K562 (cell line): ENCODE measurements around the gene LPCAT3. TPM values are rescaled to one million over a fixed set of nuclear protein-coding genes. Genes with fewer than 3 reads are reported as not detected.
A peak's percentile ranks its signal among the peaks of the same experiment; 100 is the strongest.

Experiments used
- ATAC-seq: fragments of 200-7000 bp; cut with Tn5 transposase; 3 replicates; pipeline ENCODE4 v1.9.1; 2020; ENCODE audit warnings: moderate library complexity
- BruUV-seq: library from RNA; stranded (reverse); fragments of 400-500 nt; replicated peaks from 2 replicates; lab custom pipeline; 2021; lab: Mats Ljungman, UMichigan
- CTCF ChIA-PET: fragments of 300-600 bp; formaldehyde crosslinking; extraction: SDS; loops from one replicate; lab custom pipeline; 2021; ENCODE audit warnings: low intra/inter-chr PET ratio; lab: Yijun Ruan, JAX
- POLR2A ChIA-PET: fragments of 300-600, 350-650 bp; sonication (Branson Sonifier 250); formaldehyde crosslinking; extraction: SDS; loops from one replicate; lab custom pipeline; 2021; ENCODE audit warnings: antibody characterized with exemption, inconsistent platforms; lab: Yijun Ruan, JAX
- DNase-seq, 4 experiments: peaks; one replicate each; pipeline versions ENCODE4 v3.0.0 to v3.0.0-alpha.2; 2011 to 2018; ENCODE audit warnings: low spot score in 3 of 4, mixed read lengths in 3 of 4; ENCODE audit errors: extremely low read depth in 1 of 4
- FAIRE-seq: peaks from 2 replicates; lab custom pipeline; 2011; peaks lifted over from hg19 to GRCh38; lab: Jason Lieb, UNC
- H2AFZ ChIP-seq: 2 replicates; pipeline ENCODE4 v1.6.0; 2011; ENCODE audit warnings: low read depth, low read length, control low read depth, inconsistent platforms
- H3K27ac ChIP-seq: fragments of 200-600 bp; 3 replicates; pipeline ENCODE4 v1.8.0; 2011; ENCODE audit warnings: low read depth, mild to moderate bottlenecking, control low read depth, inconsistent platforms, low read length, moderate library complexity, mixed read lengths; ENCODE audit errors: extremely low read depth
- H3K27me3 ChIP-seq, 2 experiments: fragments of 300-600 bp in 1 of 2; 2 replicates in 1 of 2; 3 replicates in 1 of 2; pipeline versions ENCODE4 v1.6.0 to v1.8.0; 2011; ENCODE audit warnings: inconsistent platforms in 2 of 2, low read length in 2 of 2, mild to moderate bottlenecking in 1 of 2, mixed read lengths in 1 of 2, moderate library complexity in 1 of 2; ENCODE audit not compliant: control insufficient read depth in 2 of 2, insufficient read depth in 2 of 2
- H3K36me3 ChIP-seq: fragments of 300-600 bp; 3 replicates; pipeline ENCODE4 v1.8.0; 2011; ENCODE audit warnings: mild to moderate bottlenecking, low read length, inconsistent platforms; ENCODE audit not compliant: control insufficient read depth, insufficient read depth
- H3K4me1 ChIP-seq, 2 experiments: fragments of 200-600 bp in 1 of 2; replicated peaks in 1 of 2; 2 replicates in 1 of 2; 3 replicates in 1 of 2; pipeline versions ENCODE4 v1.5.1 to v1.8.0; 2011; ENCODE audit warnings: inconsistent platforms in 2 of 2, low read length in 2 of 2, mild to moderate bottlenecking in 1 of 2, mixed read lengths in 1 of 2, moderate library complexity in 1 of 2; ENCODE audit not compliant: control insufficient read depth in 2 of 2, insufficient read depth in 2 of 2
- H3K4me2 ChIP-seq: 2 replicates; pipeline ENCODE4 v1.6.1; 2011; ENCODE audit warnings: low read length, control low read depth, inconsistent platforms, mixed read lengths; ENCODE audit not compliant: insufficient read depth
- H3K4me3 ChIP-seq: fragments of 200-600 bp; sonication (generic), shearing (Covaris generic); 2 replicates; pipeline ENCODE4 v1.5.1; 2016; ENCODE audit warnings: control low read depth, inconsistent platforms
- H3K79me2 ChIP-seq: fragments of 200-600 bp; 3 replicates; pipeline ENCODE4 v1.8.0; 2011; ENCODE audit warnings: low read length, inconsistent platforms; ENCODE audit not compliant: control insufficient read depth, insufficient read depth
- H3K9ac ChIP-seq, 2 experiments: 2 replicates each; pipeline versions ENCODE4 v1.6.0 to v1.6.1; 2011; ENCODE audit warnings: low read depth in 2 of 2, low read length in 2 of 2, control low read depth in 1 of 2, inconsistent platforms in 1 of 2, mild to moderate bottlenecking in 1 of 2, mixed read lengths in 1 of 2; ENCODE audit not compliant: insufficient read depth in 1 of 2
- H3K9me1 ChIP-seq: one replicate; pipeline ENCODE4 v1.6.0; 2011; ENCODE audit warnings: inconsistent platforms, mild to moderate bottlenecking, low read length, moderate library complexity; ENCODE audit not compliant: control insufficient read depth, insufficient read depth
- H3K9me3 ChIP-seq: replicated peaks from 2 replicates; pipeline ENCODE4 v1.5.1; 2011; ENCODE audit warnings: low read depth, low read length, inconsistent platforms; ENCODE audit not compliant: control insufficient read depth, insufficient read depth
- H4K20me1 ChIP-seq: replicated peaks from 2 replicates; pipeline ENCODE4 v1.6.1; 2011; ENCODE audit warnings: low read length, inconsistent platforms, mixed read lengths; ENCODE audit not compliant: control insufficient read depth, insufficient read depth
- CUX1 ChIP-seq: fragments of 200-800 bp; sonication (Bioruptor generic); IDR thresholded peaks from 2 replicates; pipeline ENCODE4 v1.6.1; 2016; ENCODE audit warnings: missing genetic modification characterization, missing compliant biosample characterization
- NRF1 ChIP-seq, 2 experiments: fragments of 450-650 bp; IDR thresholded peaks in 1 of 2; conservative IDR thresholded peaks in 1 of 2; 2 replicates each; pipeline ENCODE4 v1.6.1; 2014; ENCODE audit warnings: mild to moderate bottlenecking in 2 of 2
- RBFOX2 ChIP-seq: fragments of 200-400 bp; formaldehyde crosslinking; IDR thresholded peaks from 2 replicates; pipeline ENCODE4 v1.6.1; 2017; ENCODE audit warnings: low read depth, mild to moderate bottlenecking, low read length, moderate library complexity
- ZNF146 ChIP-seq: IDR thresholded peaks from one replicate; pipeline ENCODE4 v1.6.1; 2018; ENCODE audit warnings: missing compliant biosample characterization; ENCODE audit not compliant: unreplicated experiment
- ZNF277 ChIP-seq: fragments of 250-450 bp; sonication (Bioruptor Pico); IDR thresholded peaks from 2 replicates; pipeline ENCODE4 v1.8.0; 2022; ENCODE audit warnings: inconsistent platforms, mild to moderate bottlenecking, moderate library complexity, borderline replicate concordance
- WGBS: fragments of 100-300 bp; shearing (Covaris generic); methylation state at CpG from one replicate; pipeline ENCODE4 v1.1.6; 2016; ENCODE audit warnings: low coverage, mixed read lengths; ENCODE audit not compliant: insufficient coverage; ENCODE audit errors: missing lambda C conversion rate; 5-methylcytosine and 5-hydroxymethylcytosine counted together
- in situ Hi-C: fragments of 300-500 bp; cut with MboI; formaldehyde crosslinking; loops from 4 replicates; pipeline ENCODE4 v1.15.0; 2018; ENCODE audit warnings: inconsistent platforms, mixed read lengths
- intact Hi-C: fragments of 100-400 bp; cut with micrococcal nuclease; formaldehyde crosslinking; loops from 2 replicates; pipeline ENCODE4 v1.14.2; 2022
- polyA plus RNA-seq, 8 experiments: library from polyadenylated mRNA; depleted of rRNA in 4 of 8; stranded (reverse) in 5 of 8; unstranded in 3 of 8; fragments of >200 nt; fragmentation: Nextera tagmentation in 2 of 8; fragmentation: Illumina TruSeq in 1 of 8; extraction: Ambion mirVana in 2 of 8; extraction: Trizol in 1 of 8; gene quantifications; 2 replicates each; pipeline versions ENCODE4 v1.2.1 to v1.2.3, GENCODE V29; 2011 to 2014; ENCODE audit warnings: inconsistent platforms in 1 of 8, missing spikeins in 1 of 8
- total RNA-seq, 7 experiments: library from RNA; depleted of rRNA in 6 of 7; stranded (reverse); fragments of >200 nt in 6 of 7; fragmentation: Illumina TruSeq in 2 of 7; extraction: Trizol in 2 of 7; gene quantifications; 2 replicates each; pipeline versions ENCODE4 v1.2.1 to v1.2.3, GENCODE V29; 2011 to 2021; ENCODE audit warnings: low replicate concordance in 1 of 7

LPCAT3 gene
- total and polyA plus RNA-seq, 9 of the 15 experiments (the other 6 are each of a cell fraction or from before 2014, with no cell fraction given): 4.9 to 52.5 (median 25.3) TPM

GRCh38 chr12:7018350-7019042 lies at the start of gene LPCAT3 (continued):
- no peak for TF ChIP-seq CUX1 (CRISPR knock-in tag)
- TF ChIP-seq RBFOX2: peak; percentile 79
- peak; percentile 96 for TF ChIP-seq NRF1 (conservative IDR thresholded peaks at IDR 0.05 in 1 of 2, IDR thresholded peaks at IDR 0.05 in 1 of 2)
- TF ChIP-seq, all 486 proteins: peak for 75

GRCh38 chr12:7067096-7067495 lies 48.8 kb upstream of the LPCAT3 start:
- ChIA-PET POLR2A (interaction anchor here (0.5 to 0.7 kb wide), 3 partner anchors 9 to 107 kb away, joined by 3 to 4 read pairs (median 3); no protein-coding TSS in a partner anchor), CTCF (no interaction called here)
- peaks cover 5 to 14% of the 10 kb centered on the region in 2 experiments; a peak in 3 of 5 replicates for H3K4me1 ChIP-seq
- H3K27me3 ChIP-seq: no peaks in the 10 kb centered on the region
- H3K9me3 ChIP-seq: no peaks in the 10 kb centered on the region
- no peaks in the 10 kb centered on the region for H3K9me1 ChIP-seq
- in situ Hi-C loops: no loop called here
- no peak overlapping the region for H3K9ac ChIP-seq
- H3K4me3 ChIP-seq: no peak overlapping the region
- H3K4me2 ChIP-seq: no peak overlapping the region
- no peak overlapping the region for H3K27ac ChIP-seq
- no peaks in the 10 kb centered on the region for H4K20me1 ChIP-seq
- WGBS: 40% methylated on average over 5 of the region's 7 CpGs
- ATAC-seq (no peak), DNase-seq (no peak), FAIRE-seq (no peak)
- H3K79me2 ChIP-seq: no peaks in the 10 kb centered on the region
- TF ChIP-seq ZNF277 (CRISPR knock-in tag): no peak
- TF ChIP-seq ZNF146 (CRISPR knock-in tag): no peak
- no peaks in the 10 kb centered on the region for H3K36me3 ChIP-seq
- intact Hi-C loops: no loop called here
- no peak overlapping the region for H2AFZ ChIP-seq
- no TSS peak for BruUV-seq
